HepG2 (cell line): ENCODE results near the gene SECISBP2L. TPM values are rescaled to one million over a fixed set of nuclear protein-coding genes. Genes with fewer than 3 reads are reported as not detected.

Source experiments
- ARNT2 ChIP-seq: sonication (generic); formaldehyde crosslinking; IDR thresholded peaks from 2 replicates; pipeline ENCODE4 v1.8.0; 2022; ENCODE audit warnings: mild to moderate bottlenecking, low read depth, missing genetic modification reagents, moderate library complexity
- BCL3 ChIP-seq: sonication (generic); formaldehyde crosslinking; IDR thresholded peaks from 2 replicates; pipeline ENCODE4 v1.5.1; 2020; ENCODE audit warnings: mild to moderate bottlenecking, missing genetic modification reagents, moderate library complexity
- ESRRA ChIP-seq: sonication (generic); formaldehyde crosslinking; IDR thresholded peaks from 2 replicates; pipeline ENCODE4 v1.5.1; 2020; ENCODE audit warnings: mild to moderate bottlenecking, low read depth, missing genetic modification reagents
- GPBP1L1 ChIP-seq: sonication (generic); formaldehyde crosslinking; IDR thresholded peaks from 2 replicates; pipeline ENCODE4 v1.5.0; 2020; ENCODE audit warnings: mild to moderate bottlenecking, missing genetic modification reagents
- KLF12 ChIP-seq: sonication (generic); formaldehyde crosslinking; IDR thresholded peaks from 2 replicates; pipeline ENCODE4 v1.4.0; 2020; ENCODE audit warnings: missing genetic modification reagents, borderline replicate concordance
- MED8 ChIP-seq: sonication (generic); formaldehyde crosslinking; IDR thresholded peaks from 2 replicates; pipeline ENCODE4 v1.8.1; 2023; ENCODE audit warnings: mild to moderate bottlenecking, missing genetic modification reagents; ENCODE audit not compliant: insufficient replicate concordance
- MEIS1 ChIP-seq: sonication (generic); formaldehyde crosslinking; IDR thresholded peaks from 2 replicates; pipeline ENCODE4 v1.9.0; 2021; ENCODE audit warnings: mild to moderate bottlenecking, missing genetic modification reagents, moderate library complexity, borderline replicate concordance
- NCOA5 ChIP-seq: sonication (generic); formaldehyde crosslinking; IDR thresholded peaks from 2 replicates; pipeline ENCODE4 v1.4.0; 2020; ENCODE audit warnings: missing genetic modification reagents
- PCBP2 ChIP-seq: fragments of 200-400 bp; formaldehyde crosslinking; optimal IDR thresholded peaks from 2 replicates; pipeline ENCODE3; 2018; ENCODE audit warnings: low read length, low read depth; ENCODE audit not compliant: poor library complexity, severe bottlenecking
- PHF21A ChIP-seq: sonication (generic); formaldehyde crosslinking; IDR thresholded peaks from 2 replicates; pipeline ENCODE4 v1.5.0; 2020; ENCODE audit warnings: mild to moderate bottlenecking, missing genetic modification reagents
- POGZ ChIP-seq: sonication (generic); formaldehyde crosslinking; IDR thresholded peaks from 2 replicates; pipeline ENCODE4 v1.4.0; 2020; ENCODE audit warnings: mild to moderate bottlenecking, missing genetic modification reagents
- RARA ChIP-seq: IDR thresholded peaks from 2 replicates; pipeline ENCODE4 v1.6.1; 2016; ENCODE audit warnings: missing genetic modification reagents, missing compliant biosample characterization
- REPIN1 ChIP-seq: sonication (generic); formaldehyde crosslinking; IDR thresholded peaks from 2 replicates; pipeline ENCODE4 v1.8.0; 2022; ENCODE audit warnings: missing genetic modification reagents, low read depth, mild to moderate bottlenecking, borderline replicate concordance
- SKI ChIP-seq: fragments of 450-650 bp; IDR thresholded peaks from one replicate; pipeline ENCODE4 v1.6.1; 2018; ENCODE audit warnings: mild to moderate bottlenecking; ENCODE audit not compliant: partially characterized antibody
- SMARCE1 ChIP-seq: fragments of 450-650 bp; IDR thresholded peaks from 2 replicates; pipeline ENCODE4 v1.6.1; 2017; ENCODE audit warnings: borderline replicate concordance
- THYN1 ChIP-seq: sonication (generic); formaldehyde crosslinking; IDR thresholded peaks from 2 replicates; pipeline ENCODE4 v1.8.1; 2023; ENCODE audit warnings: low read depth, mild to moderate bottlenecking, moderate library complexity, missing genetic modification reagents, borderline replicate concordance
- ZSCAN29 ChIP-seq: sonication (generic); formaldehyde crosslinking; conservative IDR thresholded peaks from 2 replicates; pipeline ENCODE4 v1.4.0; 2020; ENCODE audit warnings: mild to moderate bottlenecking, missing genetic modification reagents
- ZSCAN30 ChIP-seq: sonication (generic); formaldehyde crosslinking; IDR thresholded peaks from 2 replicates; pipeline ENCODE4 v1.5.0; 2020; ENCODE audit warnings: mild to moderate bottlenecking, missing genetic modification reagents
- polyA plus RNA-seq, 8 experiments: library from polyadenylated mRNA; depleted of rRNA in 3 of 8; stranded (reverse) in 7 of 8; unstranded in 1 of 8; fragments of >200 nt; fragmentation: Illumina TruSeq in 4 of 8; extraction: Trizol in 4 of 8; gene quantifications; 2 replicates each; pipeline versions ENCODE4 v1.2.1 to v1.2.3, GENCODE V29; 2011 to 2016; ENCODE audit warnings: low read depth in 4 of 8, missing spikeins in 1 of 8, mixed read lengths in 1 of 8; ENCODE audit not compliant: insufficient read depth in 1 of 8
- total RNA-seq, 5 experiments: library from RNA; depleted of rRNA; stranded (reverse); fragments of >200 nt; fragmentation: Illumina TruSeq; extraction: Trizol; gene quantifications; 2 replicates each; pipeline ENCODE4 v1.2.3, GENCODE V29; 2016; ENCODE audit warnings: low read depth in 1 of 5
- TF ChIP-seq, protein P1 (sequence below): sonication (generic); formaldehyde crosslinking; IDR thresholded peaks from 2 replicates; pipeline ENCODE4 v1.4.0; 2020; ENCODE audit warnings: missing genetic modification reagents; ENCODE audit errors: not compliant biosample characterization
- TF ChIP-seq, protein P2 (sequence below): sonication (generic); formaldehyde crosslinking; IDR thresholded peaks from 2 replicates; pipeline ENCODE4 v1.5.1; 2020; ENCODE audit warnings: mild to moderate bottlenecking, missing genetic modification reagents, borderline replicate concordance

SECISBP2L gene
- total and polyA plus RNA-seq, 2 of the 13 experiments (the other 11 are each of a cell fraction or from before 2014, with no cell fraction given): 13.9 to 15.6 TPM

GRCh38 chr15:49046220-49047102 is at the start of gene SECISBP2L (continued):
- TF ChIP-seq, protein P1, sequence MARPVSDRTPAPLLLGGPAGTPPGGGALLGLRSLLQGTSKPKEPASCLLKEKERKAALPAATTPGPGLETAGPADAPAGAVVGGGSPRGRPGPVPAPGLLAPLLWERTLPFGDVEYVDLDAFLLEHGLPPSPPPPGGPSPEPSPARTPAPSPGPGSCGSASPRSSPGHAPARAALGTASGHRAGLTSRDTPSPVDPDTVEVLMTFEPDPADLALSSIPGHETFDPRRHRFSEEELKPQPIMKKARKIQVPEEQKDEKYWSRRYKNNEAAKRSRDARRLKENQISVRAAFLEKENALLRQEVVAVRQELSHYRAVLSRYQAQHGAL: no peak
- peak; percentile 64; the same call in 1 of the 2 replicates for TF ChIP-seq KLF12
- TF ChIP-seq SKI: peak; percentile 74
- TF ChIP-seq ZSCAN30 (CRISPR knock-in tag): no peak
- TF ChIP-seq, protein P2, sequence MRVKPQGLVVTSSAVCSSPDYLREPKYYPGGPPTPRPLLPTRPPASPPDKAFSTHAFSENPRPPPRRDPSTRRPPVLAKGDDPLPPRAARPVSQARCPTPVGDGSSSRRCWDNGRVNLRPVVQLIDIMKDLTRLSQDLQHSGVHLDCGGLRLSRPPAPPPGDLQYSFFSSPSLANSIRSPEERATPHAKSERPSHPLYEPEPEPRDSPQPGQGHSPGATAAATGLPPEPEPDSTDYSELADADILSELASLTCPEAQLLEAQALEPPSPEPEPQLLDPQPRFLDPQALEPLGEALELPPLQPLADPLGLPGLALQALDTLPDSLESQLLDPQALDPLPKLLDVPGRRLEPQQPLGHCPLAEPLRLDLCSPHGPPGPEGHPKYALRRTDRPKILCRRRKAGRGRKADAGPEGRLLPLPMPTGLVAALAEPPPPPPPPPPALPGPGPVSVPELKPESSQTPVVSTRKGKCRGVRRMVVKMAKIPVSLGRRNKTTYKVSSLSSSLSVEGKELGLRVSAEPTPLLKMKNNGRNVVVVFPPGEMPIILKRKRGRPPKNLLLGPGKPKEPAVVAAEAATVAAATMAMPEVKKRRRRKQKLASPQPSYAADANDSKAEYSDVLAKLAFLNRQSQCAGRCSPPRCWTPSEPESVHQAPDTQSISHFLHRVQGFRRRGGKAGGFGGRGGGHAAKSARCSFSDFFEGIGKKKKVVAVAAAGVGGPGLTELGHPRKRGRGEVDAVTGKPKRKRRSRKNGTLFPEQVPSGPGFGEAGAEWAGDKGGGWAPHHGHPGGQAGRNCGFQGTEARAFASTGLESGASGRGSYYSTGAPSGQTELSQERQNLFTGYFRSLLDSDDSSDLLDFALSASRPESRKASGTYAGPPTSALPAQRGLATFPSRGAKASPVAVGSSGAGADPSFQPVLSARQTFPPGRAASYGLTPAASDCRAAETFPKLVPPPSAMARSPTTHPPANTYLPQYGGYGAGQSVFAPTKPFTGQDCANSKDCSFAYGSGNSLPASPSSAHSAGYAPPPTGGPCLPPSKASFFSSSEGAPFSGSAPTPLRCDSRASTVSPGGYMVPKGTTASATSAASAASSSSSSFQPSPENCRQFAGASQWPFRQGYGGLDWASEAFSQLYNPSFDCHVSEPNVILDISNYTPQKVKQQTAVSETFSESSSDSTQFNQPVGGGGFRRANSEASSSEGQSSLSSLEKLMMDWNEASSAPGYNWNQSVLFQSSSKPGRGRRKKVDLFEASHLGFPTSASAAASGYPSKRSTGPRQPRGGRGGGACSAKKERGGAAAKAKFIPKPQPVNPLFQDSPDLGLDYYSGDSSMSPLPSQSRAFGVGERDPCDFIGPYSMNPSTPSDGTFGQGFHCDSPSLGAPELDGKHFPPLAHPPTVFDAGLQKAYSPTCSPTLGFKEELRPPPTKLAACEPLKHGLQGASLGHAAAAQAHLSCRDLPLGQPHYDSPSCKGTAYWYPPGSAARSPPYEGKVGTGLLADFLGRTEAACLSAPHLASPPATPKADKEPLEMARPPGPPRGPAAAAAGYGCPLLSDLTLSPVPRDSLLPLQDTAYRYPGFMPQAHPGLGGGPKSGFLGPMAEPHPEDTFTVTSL: no peak
- TF ChIP-seq MED8 (CRISPR knock-in tag): peak; percentile 71
- TF ChIP-seq ESRRA (CRISPR knock-in tag): no peak; the same call in none of the 2 replicates
- TF ChIP-seq POGZ (CRISPR knock-in tag): peak; percentile 100
- peak; percentile 96 for TF ChIP-seq REPIN1 (CRISPR knock-in tag)
- TF ChIP-seq ARNT2 (CRISPR knock-in tag): peak; percentile 88; the same call in 1 of the 2 replicates
- TF ChIP-seq GPBP1L1: no peak
- TF ChIP-seq PHF21A (CRISPR knock-in tag): peak; percentile 76
- peak; percentile 66 for TF ChIP-seq RARA
- no peak for TF ChIP-seq THYN1 (CRISPR knock-in tag)
- no peak for TF ChIP-seq SMARCE1
- peak; percentile 89 for TF ChIP-seq ZSCAN29
- no peak for TF ChIP-seq BCL3 (CRISPR knock-in tag)
- peak; percentile 90; the same call in 1 of the 2 replicates for TF ChIP-seq MEIS1 (CRISPR knock-in tag)
- no peak for TF ChIP-seq NCOA5
- TF ChIP-seq PCBP2: no peak
